HFFc6 (cell line): Measurements from ENCODE around the gene TPSB2. TPM values are rescaled to one million over a fixed set of nuclear protein-coding genes. Genes with fewer than 3 reads are reported as not detected.

Source experiments
- DNase-seq: peaks from one replicate; pipeline ENCODE4 v3.0.0-alpha.2; 2018
- H3K27ac Mint-ChIP-seq: 2 replicates; pipeline ENCODE4 v1.8.0; 2020; ENCODE audit warnings: mild to moderate bottlenecking, mixed read lengths
- H3K27me3 Mint-ChIP-seq: 2 replicates; pipeline ENCODE4 v1.8.0; 2021; ENCODE audit warnings: mild to moderate bottlenecking, moderate library complexity, mixed read lengths; ENCODE audit not compliant: insufficient read depth
- H3K36me3 Mint-ChIP-seq: 2 replicates; pipeline ENCODE4 v1.8.0; 2021; ENCODE audit warnings: low read depth, mixed read lengths
- H3K4me1 Mint-ChIP-seq: 2 replicates; pipeline ENCODE4 v1.8.0; 2020; ENCODE audit warnings: low read depth, mixed read lengths
- H3K4me3 Mint-ChIP-seq: 2 replicates; pipeline ENCODE4 v1.8.0; 2020; ENCODE audit warnings: mild to moderate bottlenecking, moderate library complexity, mixed read lengths
- H3K9me3 Mint-ChIP-seq: 2 replicates; pipeline ENCODE4 v1.8.0; 2020; ENCODE audit warnings: mild to moderate bottlenecking, mixed read lengths
- total RNA-seq, 6 experiments: library from RNA; stranded (reverse); fragmentation: NEBNext Ultra II Directional; extraction: Animal tissue kit (Norgen Biotek cat#: 25700); gene quantifications; 2 replicates in 1 of 6; 3 replicates in 5 of 6; pipeline ENCODE4 v1.2.3, GENCODE V29; 2021
- TF ChIP-seq, protein P1 (sequence below): fragments of 200-600 bp; sonication (generic); IDR thresholded peaks from 2 replicates; pipeline ENCODE4 v1.5.0; 2021; ENCODE audit warnings: antibody characterized with exemption, mild to moderate bottlenecking

The TPSB2 gene
- total RNA-seq, 6 experiments from 2014 or later, result not detected

- no peak overlapping the region for H3K4me3 Mint-ChIP-seq
- no peak for DNase-seq
Observed at GRCh38 chr16:1180549-1181403, 49.2 kb downstream of the TPSB2 start.

More at GRCh38 chr16:1180549-1181403, 49.2 kb downstream of the TPSB2 start:
- Mint-ChIP-seq H3K27me3 (no peaks in the 10 kb centered on the region; the same call in 1 of the 2 replicates), H3K27ac (no peak overlapping the region), H3K4me1 (no peaks in the 10 kb centered on the region), H3K36me3 (no peaks in the 10 kb centered on the region), H3K9me3 (no peaks in the 10 kb centered on the region)
- TF ChIP-seq, protein P1, sequence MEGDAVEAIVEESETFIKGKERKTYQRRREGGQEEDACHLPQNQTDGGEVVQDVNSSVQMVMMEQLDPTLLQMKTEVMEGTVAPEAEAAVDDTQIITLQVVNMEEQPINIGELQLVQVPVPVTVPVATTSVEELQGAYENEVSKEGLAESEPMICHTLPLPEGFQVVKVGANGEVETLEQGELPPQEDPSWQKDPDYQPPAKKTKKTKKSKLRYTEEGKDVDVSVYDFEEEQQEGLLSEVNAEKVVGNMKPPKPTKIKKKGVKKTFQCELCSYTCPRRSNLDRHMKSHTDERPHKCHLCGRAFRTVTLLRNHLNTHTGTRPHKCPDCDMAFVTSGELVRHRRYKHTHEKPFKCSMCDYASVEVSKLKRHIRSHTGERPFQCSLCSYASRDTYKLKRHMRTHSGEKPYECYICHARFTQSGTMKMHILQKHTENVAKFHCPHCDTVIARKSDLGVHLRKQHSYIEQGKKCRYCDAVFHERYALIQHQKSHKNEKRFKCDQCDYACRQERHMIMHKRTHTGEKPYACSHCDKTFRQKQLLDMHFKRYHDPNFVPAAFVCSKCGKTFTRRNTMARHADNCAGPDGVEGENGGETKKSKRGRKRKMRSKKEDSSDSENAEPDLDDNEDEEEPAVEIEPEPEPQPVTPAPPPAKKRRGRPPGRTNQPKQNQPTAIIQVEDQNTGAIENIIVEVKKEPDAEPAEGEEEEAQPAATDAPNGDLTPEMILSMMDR, result no peak

Other genes starting within 250 kb of the TPSB2 start
- under 1 TPM in 2 of 6 experiments, not detected in 4; 0.05 to 0.07 TPM for gene SOX8, start 248.4 kb downstream of the TPSB2 start, total RNA-seq
- not detected for gene SSTR5, start 157.4 kb downstream of the TPSB2 start, total RNA-seq
- not detected for gene C1QTNF8, start 133.9 kb downstream of the TPSB2 start, total RNA-seq
- under 1 TPM in 2 of 6 experiments, not detected in 4; 0.03 to 0.05 TPM for gene CACNA1H, start 77.1 kb downstream of the TPSB2 start, total RNA-seq
- under 1 TPM in 1 of 6 experiments, not detected in 5; 0.23 TPM for gene TPSG1, start 4.9 kb downstream of the TPSB2 start, total RNA-seq
- gene TPSAB1, start 10.5 kb upstream of the TPSB2 start, total RNA-seq, result not detected
- not detected for gene TPSD1, start 25.9 kb upstream of the TPSB2 start, total RNA-seq
- gene UBE2I, start 79.5 kb upstream of the TPSB2 start, total RNA-seq, result 100 to 1,000 TPM; 116 to 147 (median 138) TPM
- gene BAIAP3, start 103.5 kb upstream of the TPSB2 start, total RNA-seq, result under 1 TPM; 0.11 to 0.28 (median 0.16) TPM
- gene TSR3, start 121.7 kb upstream of the TPSB2 start, total RNA-seq, result 10 to 100 TPM; 73.7 to 84.6 (median 78.1) TPM
- 10 to 100 TPM; 46.8 to 68.1 (median 52.6) TPM for gene GNPTG, start 121.7 kb upstream of the TPSB2 start, total RNA-seq
- gene UNKL, start 184.5 kb upstream of the TPSB2 start, total RNA-seq, result 10 to 100 TPM; 15.0 to 22.6 (median 16.5) TPM
- gene UQCC4, start 190.6 kb upstream of the TPSB2 start, total RNA-seq, result 10 to 100 TPM; 11.0 to 16.7 (median 13.3) TPM
- gene PERCC1, start 200.9 kb upstream of the TPSB2 start, total RNA-seq, result not detected
- under 1 TPM in 3 of 6 experiments, not detected in 3; 0.10 to 0.52 (median 0.31) TPM for gene CCDC154, start 214.4 kb upstream of the TPSB2 start, total RNA-seq
- gene CLCN7, start 244.8 kb upstream of the TPSB2 start, total RNA-seq, result 10 to 100 TPM; 47.5 to 62.6 (median 51.3) TPM